NCI-H226 (cell line): ENCODE results near the gene ACVR2A.

ENCODE experiments used
- DNase-seq: peaks from one replicate; pipeline ENCODE4 v3.0.0-alpha.2; 2015

Gene ACVR2A

GRCh38 chr2:147927053-147927588, 82.3 kb downstream of the ACVR2A start:
- DNase-seq, result no peak

- no peak for DNase-seq
Observed at GRCh38 chr2:147933931-147934330, 89.1 kb downstream of the ACVR2A start.

GRCh38 chr2:147934881-147935620, 90.2 kb downstream of the ACVR2A start:
- DNase-seq, result no peak

GRCh38 chr2:147937744-147938349, 93.0 kb downstream of the ACVR2A start:
- DNase-seq, result peak; percentile 3

GRCh38 chr2:147939313-147939712, 94.5 kb downstream of the ACVR2A start:
- no peak for DNase-seq

- DNase-seq, result peak; percentile 3
Observed at GRCh38 chr2:147945660-147946059, 100.8 kb downstream of the ACVR2A start.

- no peak for DNase-seq
Observed at GRCh38 chr2:147952118-147952517, 107.3 kb downstream of the ACVR2A start.

GRCh38 chr2:147968571-147968970, 123.7 kb downstream of the ACVR2A start:
- no peak for DNase-seq

- DNase-seq, result no peak
Observed at GRCh38 chr2:147976102-147976501, 131.3 kb downstream of the ACVR2A start.

- DNase-seq, result no peak
Observed at GRCh38 chr2:147977679-147978078, 132.8 kb downstream of the ACVR2A start.
